Psoas muscle (tissue), 8 donors: ENCODE data around the gene FRY. TPM values are rescaled to one million over a fixed set of nuclear protein-coding genes. Genes with fewer than 3 reads are reported as not detected.
A peak's percentile ranks its signal among the peaks of the same experiment; 100 is the strongest.

Source experiments
- ATAC-seq, 4 donors: fragments of 200-7000 bp; cut with Tn5 transposase; one replicate each; pipeline ENCODE4 v1.9.1; 2020; ENCODE audit warnings: moderate library complexity in 3 of 4, mild to moderate bottlenecking in 2 of 4
- DNase-seq, 2 donors: peaks; one replicate each; pipeline ENCODE4 v3.0.0-alpha.2; 2020
- H3K27ac ChIP-seq: fragments of 200-600 bp; one replicate; pipeline ENCODE4 v1.8.0; 2022
- H3K27me3 ChIP-seq, 3 donors: fragments of 200-600 bp in 1 of 3; one replicate each; pipeline versions ENCODE4 v1.6.1 to v1.8.0; 2013 to 2022; ENCODE audit warnings: low read length in 2 of 3, mild to moderate bottlenecking in 2 of 3, moderate library complexity in 1 of 3; ENCODE audit not compliant: insufficient read depth in 3 of 3
- H3K36me3 ChIP-seq, 2 donors: fragments of 200-600 bp in 1 of 2; one replicate each; pipeline versions ENCODE4 v1.6.1 to v1.8.0; 2013 to 2022; ENCODE audit warnings: low read depth in 1 of 2, mild to moderate bottlenecking in 1 of 2, moderate library complexity in 1 of 2; ENCODE audit not compliant: insufficient read depth in 1 of 2
- H3K4me1 ChIP-seq: fragments of 200-600 bp; one replicate; pipeline ENCODE4 v1.8.0; 2022
- H3K4me3 ChIP-seq: fragments of 200-600 bp; one replicate; pipeline ENCODE4 v1.8.0; 2022; ENCODE audit warnings: mild to moderate bottlenecking
- H3K9me3 ChIP-seq: fragments of 200-600 bp; one replicate; pipeline ENCODE4 v1.8.0; 2022
- WGBS, 3 donors: extraction: QIAGEN DNeasy Blood & Tissue Kit; methylation state at CpG; one replicate each; pipeline versions ENCODE4 v1.1.6 to v1.1.7; 2013; 5-methylcytosine and 5-hydroxymethylcytosine counted together
- intact Hi-C, 2 donors: fragments of 100-400 bp; cut with DNase I; formaldehyde crosslinking; loops; one replicate each; pipeline versions ENCODE4 v1.11.0 to v1.14.2; 2022
- polyA plus RNA-seq, 3 donors: library from polyadenylated mRNA; stranded (reverse); fragments of 200-250 nt; gene quantifications; one replicate each; pipeline ENCODE4 v1.2.3, GENCODE V29; 2013
- total RNA-seq, 4 donors: library from RNA; stranded (reverse); fragmentation: NEBNext Ultra II Directional in 2 of 4; extraction: Animal tissue kit (Norgen Biotek cat#: 25700) in 2 of 4; gene quantifications; one replicate each; pipeline versions ENCODE4 v1.2.1 to v1.2.4, GENCODE V29; 2021 to 2023
- TF ChIP-seq, protein P1 (sequence below): fragments of 200-600 bp; IDR thresholded peaks from one replicate; pipeline ENCODE4 v1.8.0; 2022; ENCODE audit warnings: antibody characterized with exemption
- donor health status: healthy with polysubstance abuse.
- donor health status: DM: no; HTN: no; CAD: no; lungs with moderate emphysema.
- donor health status: Bipolar disorder and iron deficiency.
- donor health status: healthy.
- donor health status: DM: yes; HTN: yes; CAD: no.
- donor health status: DM: no; HTN: no; CAD: no.
- donor health status: DM: no; HTN: no; CAD: no.
- donor health status: DM: yes; HTN: yes; CAD: no.

The FRY gene
- total and polyA plus RNA-seq, 7 donors = 7.1 to 56.9 (median 24.0) TPM

DNA sequence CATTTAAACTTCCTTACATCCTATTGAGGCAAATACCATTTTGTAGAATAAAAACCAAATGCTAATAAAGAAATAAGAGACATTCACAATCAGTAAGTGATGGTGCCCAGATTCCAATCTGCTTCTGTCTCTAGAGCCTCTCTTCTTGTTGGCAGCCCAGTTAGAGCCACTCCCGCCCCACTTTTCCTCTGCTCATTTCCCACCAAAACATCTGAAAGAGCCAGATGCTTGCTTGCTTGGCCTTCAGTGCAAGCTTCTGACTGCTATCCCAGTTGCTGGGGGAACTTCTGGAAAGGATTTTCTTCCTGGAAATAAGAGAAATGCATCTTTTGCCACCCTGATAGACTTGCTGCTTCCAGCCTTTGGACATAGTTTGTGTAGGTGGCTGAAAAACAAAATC is 12.9 kb downstream of the FRY start:
- TF ChIP-seq, protein P1, sequence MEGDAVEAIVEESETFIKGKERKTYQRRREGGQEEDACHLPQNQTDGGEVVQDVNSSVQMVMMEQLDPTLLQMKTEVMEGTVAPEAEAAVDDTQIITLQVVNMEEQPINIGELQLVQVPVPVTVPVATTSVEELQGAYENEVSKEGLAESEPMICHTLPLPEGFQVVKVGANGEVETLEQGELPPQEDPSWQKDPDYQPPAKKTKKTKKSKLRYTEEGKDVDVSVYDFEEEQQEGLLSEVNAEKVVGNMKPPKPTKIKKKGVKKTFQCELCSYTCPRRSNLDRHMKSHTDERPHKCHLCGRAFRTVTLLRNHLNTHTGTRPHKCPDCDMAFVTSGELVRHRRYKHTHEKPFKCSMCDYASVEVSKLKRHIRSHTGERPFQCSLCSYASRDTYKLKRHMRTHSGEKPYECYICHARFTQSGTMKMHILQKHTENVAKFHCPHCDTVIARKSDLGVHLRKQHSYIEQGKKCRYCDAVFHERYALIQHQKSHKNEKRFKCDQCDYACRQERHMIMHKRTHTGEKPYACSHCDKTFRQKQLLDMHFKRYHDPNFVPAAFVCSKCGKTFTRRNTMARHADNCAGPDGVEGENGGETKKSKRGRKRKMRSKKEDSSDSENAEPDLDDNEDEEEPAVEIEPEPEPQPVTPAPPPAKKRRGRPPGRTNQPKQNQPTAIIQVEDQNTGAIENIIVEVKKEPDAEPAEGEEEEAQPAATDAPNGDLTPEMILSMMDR = no peak
- Histone ChIP-seq H3K4me1 (peaks cover 8% of the 10 kb centered on the region), H3K36me3 (no peaks in the 10 kb centered on the region), H3K4me3 (no peak overlapping the region), H3K9me3 (no peaks in the 10 kb centered on the region), H3K27me3 (no peaks in the 10 kb centered on the region), H3K27ac (no peak overlapping the region)
- intact Hi-C loops = no loop called here
- 88 to 95% (median 91%) methylated on average over 1 of the region's 1 CpG for WGBS, 3 donors
- DNase-seq = no peak
- ATAC-seq = no peak

- Histone ChIP-seq H3K4me3 (no peak overlapping the region), H3K27ac (no peak overlapping the region), H3K9me3 (no peaks in the 10 kb centered on the region), H3K27me3 (no peaks in the 10 kb centered on the region), H3K36me3 (no peaks in the 10 kb centered on the region), H3K4me1 (peaks cover 8% of the 10 kb centered on the region)
- intact Hi-C loops = no loop called here
- no peak for DNase-seq
- TF ChIP-seq, protein P1 = no peak
- 96 to 99% (median 97%) methylated on average over 3 of the region's 3 CpGs for WGBS, 3 donors
- no peak for ATAC-seq
Observed at GRCh38 chr13:32045537-32045936, 14.0 kb downstream of the FRY start.

DNA sequence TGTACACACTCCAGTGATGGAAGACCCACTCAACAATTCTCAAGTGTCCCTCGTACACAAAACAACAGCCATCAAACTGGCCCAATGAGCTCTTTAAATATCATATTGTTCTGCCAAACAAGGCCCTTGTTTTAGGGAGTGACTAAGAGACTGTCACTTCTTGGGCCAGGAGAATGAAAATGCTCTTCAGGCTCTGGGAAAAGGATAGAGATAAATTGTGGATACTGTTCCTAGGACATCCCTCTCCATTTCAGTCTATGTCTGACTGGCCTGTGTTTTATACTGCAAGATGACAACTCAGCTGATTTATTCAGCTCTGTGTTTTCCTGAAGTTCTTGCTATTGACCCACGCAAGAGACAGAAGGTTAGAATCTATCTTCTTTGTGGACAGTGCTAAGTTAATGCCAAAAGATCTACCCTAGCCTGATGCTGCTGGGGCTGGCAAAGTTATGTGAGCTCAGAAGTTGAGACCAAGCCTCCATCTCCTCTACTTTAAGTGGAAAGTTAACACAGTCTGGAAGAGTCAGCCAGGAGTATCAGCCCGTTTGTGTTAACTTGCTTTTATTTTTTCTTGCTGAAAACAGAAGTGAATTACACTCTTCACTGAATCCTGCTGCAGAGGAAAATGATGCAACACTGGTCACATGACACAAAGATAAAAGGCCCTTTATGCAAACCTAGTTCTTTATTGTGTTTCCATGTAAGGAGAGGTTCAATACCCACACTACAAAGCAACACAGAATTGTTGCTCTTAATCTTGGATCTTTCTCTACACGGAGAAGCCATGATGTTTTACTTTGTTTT is 14.6 kb downstream of the FRY start:
- no peaks in the 10 kb centered on the region for H3K27me3 ChIP-seq
- H3K36me3 ChIP-seq = no peaks in the 10 kb centered on the region
- 57 to 70% (median 64%) methylated on average over 4 of the region's 4 CpGs for WGBS, 3 donors
- H3K4me1 ChIP-seq = peaks cover 8% of the 10 kb centered on the region
- no peak overlapping the region for H3K27ac ChIP-seq
- H3K4me3 ChIP-seq = no peak overlapping the region
- no peak for DNase-seq
- intact Hi-C loops = no loop called here
- TF ChIP-seq, protein P1 = no peak
- H3K9me3 ChIP-seq = no peaks in the 10 kb centered on the region
- ATAC-seq = peak in 1 of 4 donors; percentile 46

DNA sequence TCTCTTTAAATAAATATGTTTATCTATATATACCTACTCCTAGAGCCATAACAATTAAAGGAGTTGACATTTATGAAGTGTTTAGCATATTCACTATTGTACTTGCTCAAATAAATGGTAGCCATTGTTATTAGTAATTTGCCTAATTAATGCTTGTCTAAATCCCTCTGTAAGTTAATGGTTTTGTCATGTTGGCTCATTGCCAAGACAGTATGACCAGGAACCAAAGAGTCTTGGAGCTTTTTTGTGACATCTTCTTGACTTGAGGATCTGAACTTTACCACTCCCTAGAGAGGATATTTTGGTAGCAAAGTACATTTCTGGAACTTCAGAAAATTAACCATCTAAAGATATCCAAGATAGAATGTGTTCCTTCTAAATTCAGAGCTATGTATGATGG is 15.5 kb downstream of the FRY start:
- intact Hi-C loops = no loop called here
- no peak for DNase-seq

More for the DNA sequence above, 15.5 kb downstream of the FRY start:
- H3K36me3 ChIP-seq = no peaks in the 10 kb centered on the region
- no peak overlapping the region for H3K27ac ChIP-seq
- no peaks in the 10 kb centered on the region for H3K27me3 ChIP-seq
- TF ChIP-seq, protein P1 = no peak
- H3K4me1 ChIP-seq = peaks cover 8% of the 10 kb centered on the region
- H3K9me3 ChIP-seq = no peaks in the 10 kb centered on the region
- no peak overlapping the region for H3K4me3 ChIP-seq
- ATAC-seq = no peak
